SH-SY5Y (cell line): ENCODE results near the gene ITPKC.

Source experiments
- GATA2 ChIP-seq: IDR thresholded peaks from 2 replicates; pipeline ENCODE4 v1.6.1; 2011; ENCODE audit warnings: mild to moderate bottlenecking, low read depth, low read length
- GATA3 ChIP-seq: IDR thresholded peaks from 2 replicates; pipeline ENCODE4 v1.6.1; 2011; ENCODE audit warnings: low read depth, mild to moderate bottlenecking, low read length, moderate library complexity

DNA sequence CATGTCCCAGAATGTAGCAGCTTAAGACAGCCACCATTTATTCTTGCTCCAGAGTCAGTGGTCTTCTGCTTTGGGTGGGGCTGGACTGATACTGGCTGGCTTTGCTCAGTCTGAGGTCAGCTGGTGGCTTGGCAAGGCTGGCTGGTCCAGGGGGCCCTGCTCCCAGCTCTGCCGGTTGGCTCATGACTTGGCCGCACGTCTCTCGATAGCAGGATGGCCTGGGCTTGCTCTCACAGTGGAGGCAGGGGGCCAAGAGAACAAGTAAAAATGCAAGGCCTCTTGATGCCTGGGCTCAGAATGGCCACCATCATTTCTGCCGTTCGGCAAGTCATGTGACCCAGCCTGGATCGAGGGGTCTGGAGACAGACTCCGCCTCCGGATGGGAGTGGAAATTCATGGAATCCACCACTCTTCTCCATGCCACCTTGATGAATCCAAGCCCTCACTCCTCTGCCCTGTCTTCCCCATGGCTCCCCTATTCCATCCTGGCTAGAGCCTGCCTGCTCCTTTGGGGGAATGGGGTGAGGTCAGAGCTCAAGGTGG, 20.3 kb downstream of the ITPKC start:
- TF ChIP-seq GATA2, result no peak
- no peak for TF ChIP-seq GATA3
